Measurements from ENCODE around the gene AVEN. TPM values are rescaled to one million over a fixed set of nuclear protein-coding genes. Genes with fewer than 3 reads are reported as not detected.

The AVEN gene
- total RNA-seq, 1 donor from 2014 or later = 10.4 TPM

DNA sequence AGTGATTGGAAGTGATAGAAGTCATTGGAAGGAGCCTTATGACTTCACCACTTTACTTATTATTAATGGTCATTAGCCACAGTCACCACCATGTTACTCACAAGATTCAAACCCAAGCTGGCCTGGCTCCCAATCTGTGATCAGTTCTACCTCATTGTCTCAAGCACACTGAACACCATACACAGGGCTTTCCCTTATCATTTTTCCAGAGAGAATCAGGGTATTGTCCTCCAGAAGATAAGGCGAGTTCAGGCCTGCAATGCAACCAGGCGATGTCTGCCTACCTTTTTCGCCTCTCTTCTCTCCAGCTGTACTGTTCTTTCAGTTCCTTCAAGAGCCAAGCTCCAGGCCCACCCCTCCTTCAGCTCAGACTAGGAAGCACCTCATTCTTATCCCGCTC, 37.8 kb upstream of the AVEN start:
- no peak overlapping the region for H3K4me3 Mint-ChIP-seq
- no peaks in the 10 kb centered on the region for H3K36me3 Mint-ChIP-seq
- H3K27ac Mint-ChIP-seq = no peak overlapping the region
- TF ChIP-seq, protein P1, sequence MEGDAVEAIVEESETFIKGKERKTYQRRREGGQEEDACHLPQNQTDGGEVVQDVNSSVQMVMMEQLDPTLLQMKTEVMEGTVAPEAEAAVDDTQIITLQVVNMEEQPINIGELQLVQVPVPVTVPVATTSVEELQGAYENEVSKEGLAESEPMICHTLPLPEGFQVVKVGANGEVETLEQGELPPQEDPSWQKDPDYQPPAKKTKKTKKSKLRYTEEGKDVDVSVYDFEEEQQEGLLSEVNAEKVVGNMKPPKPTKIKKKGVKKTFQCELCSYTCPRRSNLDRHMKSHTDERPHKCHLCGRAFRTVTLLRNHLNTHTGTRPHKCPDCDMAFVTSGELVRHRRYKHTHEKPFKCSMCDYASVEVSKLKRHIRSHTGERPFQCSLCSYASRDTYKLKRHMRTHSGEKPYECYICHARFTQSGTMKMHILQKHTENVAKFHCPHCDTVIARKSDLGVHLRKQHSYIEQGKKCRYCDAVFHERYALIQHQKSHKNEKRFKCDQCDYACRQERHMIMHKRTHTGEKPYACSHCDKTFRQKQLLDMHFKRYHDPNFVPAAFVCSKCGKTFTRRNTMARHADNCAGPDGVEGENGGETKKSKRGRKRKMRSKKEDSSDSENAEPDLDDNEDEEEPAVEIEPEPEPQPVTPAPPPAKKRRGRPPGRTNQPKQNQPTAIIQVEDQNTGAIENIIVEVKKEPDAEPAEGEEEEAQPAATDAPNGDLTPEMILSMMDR (conservative IDR thresholded peaks at IDR 0.05) = no peak
- no peak for DNase-seq (ENCODE audit: extremely low spot score, unreplicated experiment)
- no peaks in the 10 kb centered on the region for H3K9me3 Mint-ChIP-seq
- H3K27me3 Mint-ChIP-seq = no peaks in the 10 kb centered on the region
- no peaks in the 10 kb centered on the region for H3K4me1 Mint-ChIP-seq (ENCODE audit: unreplicated experiment)

DNA sequence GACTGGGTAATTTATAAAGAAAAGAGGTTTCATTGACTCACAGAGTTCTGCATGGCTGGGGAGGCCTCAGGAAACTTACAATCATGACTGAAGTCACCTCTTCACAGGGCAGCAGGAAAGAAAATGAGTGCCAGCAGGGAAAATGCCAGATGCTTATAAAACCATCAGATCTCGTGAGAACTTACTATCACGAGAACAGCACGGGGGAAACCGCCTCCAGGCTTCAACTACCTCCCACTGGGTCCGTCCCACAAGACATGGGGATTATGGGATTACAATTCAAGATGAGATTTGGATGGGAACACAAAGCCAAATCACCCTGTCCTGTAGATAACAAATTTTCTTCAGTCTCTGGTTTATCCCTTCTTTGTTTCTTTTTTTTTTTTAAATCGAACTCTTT, 31.0 kb upstream of the AVEN start:
- no peaks in the 10 kb centered on the region for H3K9me3 Mint-ChIP-seq
- TF ChIP-seq, protein P1 (conservative IDR thresholded peaks at IDR 0.05) = no peak
- peaks cover 2% of the 10 kb centered on the region for H3K27me3 Mint-ChIP-seq
- H3K27ac Mint-ChIP-seq = no peak overlapping the region
- no peaks in the 10 kb centered on the region for H3K36me3 Mint-ChIP-seq
- H3K4me1 Mint-ChIP-seq (ENCODE audit: unreplicated experiment) = no peaks in the 10 kb centered on the region
- no peak overlapping the region for H3K4me3 Mint-ChIP-seq
- DNase-seq (ENCODE audit: extremely low spot score, unreplicated experiment) = no peak

DNA sequence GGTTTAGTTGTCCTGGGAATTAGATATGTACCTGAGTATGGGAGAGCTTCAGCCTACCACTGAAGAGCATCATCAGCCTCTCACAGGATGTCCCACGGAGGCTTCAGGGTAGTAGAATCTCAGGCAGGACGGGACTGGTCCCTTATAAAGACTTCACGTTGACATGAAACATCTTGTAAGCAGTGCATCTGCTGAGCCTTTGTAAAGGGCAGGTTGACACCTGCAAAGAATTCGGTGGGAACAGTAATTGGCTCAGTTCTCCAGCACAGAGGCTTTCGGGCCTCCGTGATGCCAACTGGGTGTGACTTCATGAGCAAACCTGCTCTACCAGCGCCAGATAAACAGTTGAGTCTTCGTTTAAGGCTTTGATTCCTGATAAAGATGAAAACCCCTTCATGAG, 26.9 kb upstream of the AVEN start:
- Mint-ChIP-seq H3K4me3 (no peak overlapping the region), H3K9me3 (no peaks in the 10 kb centered on the region), H3K4me1 (ENCODE audit: unreplicated experiment) (peaks cover 5% of the 10 kb centered on the region), H3K36me3 (no peaks in the 10 kb centered on the region), H3K27ac (no peak overlapping the region), H3K27me3 (peaks cover 7% of the 10 kb centered on the region)
- DNase-seq (ENCODE audit: extremely low spot score, unreplicated experiment) = no peak
- TF ChIP-seq, protein P1 (conservative IDR thresholded peaks at IDR 0.05) = no peak

DNA sequence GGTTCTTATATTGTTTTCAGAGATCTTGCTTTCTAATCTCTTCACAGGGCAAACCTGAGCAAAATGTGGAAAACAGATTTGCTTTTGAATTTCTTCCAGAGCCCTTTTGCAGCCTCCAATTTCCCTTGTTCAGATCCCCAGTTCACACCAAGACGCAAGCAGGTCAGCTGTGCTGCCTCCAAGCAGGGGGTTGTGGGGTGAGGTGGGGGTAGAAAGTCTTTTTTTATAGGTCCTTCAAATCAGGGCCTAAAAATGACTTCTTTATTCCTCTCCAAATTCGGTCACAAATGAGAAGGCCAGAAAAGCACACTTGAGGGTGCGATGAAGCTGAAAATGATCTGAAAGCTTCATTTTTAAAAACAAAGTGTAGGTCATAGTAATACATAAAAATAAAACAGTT, 26.3 kb upstream of the AVEN start:
- TF ChIP-seq, protein P1 (conservative IDR thresholded peaks at IDR 0.05) = no peak
- H3K27me3 Mint-ChIP-seq = peaks cover 7% of the 10 kb centered on the region
- H3K4me1 Mint-ChIP-seq (ENCODE audit: unreplicated experiment) = peaks cover 5% of the 10 kb centered on the region
- no peak overlapping the region for H3K27ac Mint-ChIP-seq
- no peaks in the 10 kb centered on the region for H3K36me3 Mint-ChIP-seq
- no peak overlapping the region for H3K4me3 Mint-ChIP-seq
- no peaks in the 10 kb centered on the region for H3K9me3 Mint-ChIP-seq
- no peak for DNase-seq (ENCODE audit: extremely low spot score, unreplicated experiment)

DNA sequence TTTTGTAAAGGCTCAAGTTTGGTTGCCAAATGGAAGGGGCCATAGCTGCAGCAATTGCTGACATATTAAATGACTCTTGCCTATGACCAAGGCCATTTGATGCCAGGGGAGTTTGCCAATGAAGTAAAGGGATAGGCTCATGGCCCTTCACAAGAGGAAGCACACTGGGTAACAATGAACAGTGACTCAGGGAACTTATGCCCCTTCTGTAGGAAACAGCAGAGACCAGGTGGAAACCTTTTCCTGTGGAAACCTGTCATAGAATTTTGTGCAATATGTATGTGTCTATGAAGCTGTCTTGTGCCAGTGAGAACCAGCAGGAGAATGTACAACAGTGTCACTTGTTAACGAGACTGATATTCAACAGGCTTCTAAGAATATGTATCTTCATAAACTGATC, 25.4 kb upstream of the AVEN start:
- TF ChIP-seq, protein P1 (conservative IDR thresholded peaks at IDR 0.05) = no peak
- DNase-seq (ENCODE audit: extremely low spot score, unreplicated experiment) = no peak
- no peaks in the 10 kb centered on the region for H3K9me3 Mint-ChIP-seq
- H3K36me3 Mint-ChIP-seq = no peaks in the 10 kb centered on the region
- no peak overlapping the region for H3K27ac Mint-ChIP-seq
- no peak overlapping the region for H3K4me3 Mint-ChIP-seq
- peaks cover 10% of the 10 kb centered on the region for H3K27me3 Mint-ChIP-seq
- peaks cover 5% of the 10 kb centered on the region for H3K4me1 Mint-ChIP-seq (ENCODE audit: unreplicated experiment)

DNA sequence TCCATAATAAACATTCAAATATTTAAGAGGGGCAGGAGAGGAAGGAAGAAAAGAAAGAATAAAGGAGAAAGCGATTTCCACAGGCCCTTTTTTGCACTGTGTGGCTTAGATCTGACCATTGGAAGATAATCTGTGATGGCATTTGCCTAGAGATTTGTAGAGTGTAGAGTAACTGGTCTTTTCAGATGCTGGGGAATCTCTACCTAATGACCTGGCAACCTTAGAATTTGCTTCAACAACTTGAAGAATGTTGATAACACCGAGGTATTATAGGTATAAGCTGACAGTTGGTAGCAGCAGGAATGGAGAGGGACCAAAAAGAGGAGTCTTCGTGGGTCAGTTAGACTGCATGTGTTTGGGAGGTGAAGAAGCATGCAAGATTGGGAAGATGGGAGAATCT, 20.9 kb upstream of the AVEN start:
- no peak overlapping the region for H3K4me3 Mint-ChIP-seq
- H3K9me3 Mint-ChIP-seq = no peaks in the 10 kb centered on the region

More for the DNA sequence above, 20.9 kb upstream of the AVEN start:
- Mint-ChIP-seq H3K27ac (no peak overlapping the region), H3K27me3 (peaks cover 8% of the 10 kb centered on the region), H3K4me1 (ENCODE audit: unreplicated experiment) (peaks cover 5% of the 10 kb centered on the region), H3K36me3 (no peaks in the 10 kb centered on the region)
- TF ChIP-seq, protein P1 (conservative IDR thresholded peaks at IDR 0.05) = no peak
- no peak for DNase-seq (ENCODE audit: extremely low spot score, unreplicated experiment)

All from type B pancreatic cell (in vitro differentiated cells).